Astrocyte (in vitro differentiated cells and primary cell): Measurements from ENCODE around the gene EIF3M. TPM values are rescaled to one million over a fixed set of nuclear protein-coding genes. Genes with fewer than 3 reads are reported as not detected.
A peak's percentile ranks its signal among the peaks of the same experiment; 100 is the strongest.
"Not testable (repeated sequence)": the region's sequence is repeated elsewhere in the genome, so short reads cannot be mapped to it uniquely, and the experiment has no call there.

Experiments used
- DNase-seq: peaks from one replicate; pipeline ENCODE4 v3.0.0-alpha.2; 2010; ENCODE audit warnings: low read depth
- FAIRE-seq: peaks from 2 replicates; lab custom pipeline; 2011; peaks lifted over from hg19 to GRCh38; lab: Jason Lieb, UNC
- H2AFZ ChIP-seq: 2 replicates; pipeline ENCODE4 v1.6.0; 2012; ENCODE audit warnings: low read depth, low read length, inconsistent platforms
- H3K27ac ChIP-seq: 2 replicates; pipeline ENCODE4 v1.5.1; 2011; ENCODE audit warnings: low read depth, low read length, inconsistent platforms
- H3K27me3 ChIP-seq: 2 replicates; pipeline ENCODE4 v1.6.0; 2011; ENCODE audit warnings: low read length, inconsistent platforms; ENCODE audit not compliant: insufficient read depth
- H3K36me3 ChIP-seq: 2 replicates; pipeline ENCODE4 v1.5.1; 2011; ENCODE audit warnings: low read length, inconsistent platforms; ENCODE audit not compliant: insufficient read depth
- H3K4me1 ChIP-seq: 2 replicates; pipeline ENCODE4 v1.5.1; 2011; ENCODE audit warnings: low read length, inconsistent platforms; ENCODE audit not compliant: insufficient read depth
- H3K4me2 ChIP-seq: 2 replicates; pipeline ENCODE4 v1.6.0; 2012; ENCODE audit warnings: low read length, inconsistent platforms
- H3K4me3 ChIP-seq: 2 replicates; pipeline ENCODE4 v1.5.1; 2011; ENCODE audit warnings: low read depth, mild to moderate bottlenecking, low read length, inconsistent platforms; ENCODE audit not compliant: insufficient read depth
- H3K79me2 ChIP-seq: 2 replicates; pipeline ENCODE4 v1.6.0; 2012; ENCODE audit warnings: mild to moderate bottlenecking, low read length, inconsistent platforms; ENCODE audit not compliant: insufficient read depth
- H3K9ac ChIP-seq: 2 replicates; pipeline ENCODE4 v1.6.0; 2012; ENCODE audit warnings: mild to moderate bottlenecking, low read length, inconsistent platforms
- H3K9me3 ChIP-seq: 2 replicates; pipeline ENCODE4 v1.5.1; 2012; ENCODE audit warnings: low read depth, mild to moderate bottlenecking, low read length, inconsistent platforms; ENCODE audit not compliant: insufficient read depth
- H4K20me1 ChIP-seq: 2 replicates; pipeline ENCODE4 v1.6.0; 2012; ENCODE audit warnings: low read length, inconsistent platforms; ENCODE audit not compliant: insufficient read depth
- H3K27ac Mint-ChIP-seq: one replicate; pipeline ENCODE4 v1.8.0; 2021; ENCODE audit warnings: mild to moderate bottlenecking, mixed read lengths; ENCODE audit not compliant: unreplicated experiment
- H3K27me3 Mint-ChIP-seq: one replicate; pipeline ENCODE4 v1.8.0; 2021; ENCODE audit warnings: low read depth, mixed read lengths; ENCODE audit not compliant: unreplicated experiment
- H3K36me3 Mint-ChIP-seq: one replicate; pipeline ENCODE4 v1.8.0; 2021; ENCODE audit warnings: low read depth, mixed read lengths; ENCODE audit not compliant: unreplicated experiment
- H3K4me1 Mint-ChIP-seq: one replicate; pipeline ENCODE4 v1.8.0; 2021; ENCODE audit warnings: low read depth, mixed read lengths; ENCODE audit not compliant: unreplicated experiment
- H3K4me3 Mint-ChIP-seq: one replicate; pipeline ENCODE4 v1.8.0; 2021; ENCODE audit warnings: mild to moderate bottlenecking, moderate library complexity, mixed read lengths; ENCODE audit not compliant: unreplicated experiment
- H3K9me3 Mint-ChIP-seq: one replicate; pipeline ENCODE4 v1.8.0; 2021; ENCODE audit warnings: mild to moderate bottlenecking, mixed read lengths; ENCODE audit not compliant: unreplicated experiment
- EZH2 ChIP-seq: IDR thresholded peaks from 2 replicates; pipeline ENCODE4 v1.6.1; 2012; ENCODE audit warnings: mild to moderate bottlenecking, low read length, inconsistent platforms; ENCODE audit not compliant: insufficient read depth
- total RNA-seq: library from RNA; stranded (reverse); gene quantifications from 2 replicates; pipeline ENCODE4 v1.2.1, GENCODE V29; 2021
- TF ChIP-seq, protein P1 (sequence below): IDR thresholded peaks from 2 replicates; pipeline ENCODE4 v1.5.1; 2011; ENCODE audit warnings: low read depth, mild to moderate bottlenecking, inconsistent platforms, low read length, moderate library complexity; ENCODE audit not compliant: insufficient read depth

Gene EIF3M
- total RNA-seq, 1 donor from 2014 or later = 287 TPM

GRCh38 chr11:32586576-32587190 is 3.1 kb downstream of the EIF3M start:
- Histone ChIP-seq H3K9ac (no peak overlapping the region), H3K79me2 (peaks cover 74% of the 10 kb centered on the region), H3K27me3 (no peaks in the 10 kb centered on the region), H3K9me3 (no peaks in the 10 kb centered on the region), H3K4me1 (peaks cover 11% of the 10 kb centered on the region), H3K4me2 (peak overlapping the region; percentile 85), H2AFZ (no peak overlapping the region), H3K27ac (no peak overlapping the region), H4K20me1 (peaks cover 48% of the 10 kb centered on the region), H3K36me3 (peaks cover 28% of the 10 kb centered on the region), H3K4me3 (no peak overlapping the region)
- Mint-ChIP-seq H3K27ac (peak overlapping the region; percentile 23), H3K4me1 (peaks cover 12% of the 10 kb centered on the region), H3K36me3 (peaks cover 13% of the 10 kb centered on the region), H3K27me3 (no peaks in the 10 kb centered on the region), H3K4me3 (peak overlapping the region; percentile 96), H3K9me3 (no peaks in the 10 kb centered on the region)
- no peak for FAIRE-seq
- TF ChIP-seq EZH2 = no peak
- TF ChIP-seq, protein P1, sequence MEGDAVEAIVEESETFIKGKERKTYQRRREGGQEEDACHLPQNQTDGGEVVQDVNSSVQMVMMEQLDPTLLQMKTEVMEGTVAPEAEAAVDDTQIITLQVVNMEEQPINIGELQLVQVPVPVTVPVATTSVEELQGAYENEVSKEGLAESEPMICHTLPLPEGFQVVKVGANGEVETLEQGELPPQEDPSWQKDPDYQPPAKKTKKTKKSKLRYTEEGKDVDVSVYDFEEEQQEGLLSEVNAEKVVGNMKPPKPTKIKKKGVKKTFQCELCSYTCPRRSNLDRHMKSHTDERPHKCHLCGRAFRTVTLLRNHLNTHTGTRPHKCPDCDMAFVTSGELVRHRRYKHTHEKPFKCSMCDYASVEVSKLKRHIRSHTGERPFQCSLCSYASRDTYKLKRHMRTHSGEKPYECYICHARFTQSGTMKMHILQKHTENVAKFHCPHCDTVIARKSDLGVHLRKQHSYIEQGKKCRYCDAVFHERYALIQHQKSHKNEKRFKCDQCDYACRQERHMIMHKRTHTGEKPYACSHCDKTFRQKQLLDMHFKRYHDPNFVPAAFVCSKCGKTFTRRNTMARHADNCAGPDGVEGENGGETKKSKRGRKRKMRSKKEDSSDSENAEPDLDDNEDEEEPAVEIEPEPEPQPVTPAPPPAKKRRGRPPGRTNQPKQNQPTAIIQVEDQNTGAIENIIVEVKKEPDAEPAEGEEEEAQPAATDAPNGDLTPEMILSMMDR = peak; percentile 32
- no peak for DNase-seq

DNA sequence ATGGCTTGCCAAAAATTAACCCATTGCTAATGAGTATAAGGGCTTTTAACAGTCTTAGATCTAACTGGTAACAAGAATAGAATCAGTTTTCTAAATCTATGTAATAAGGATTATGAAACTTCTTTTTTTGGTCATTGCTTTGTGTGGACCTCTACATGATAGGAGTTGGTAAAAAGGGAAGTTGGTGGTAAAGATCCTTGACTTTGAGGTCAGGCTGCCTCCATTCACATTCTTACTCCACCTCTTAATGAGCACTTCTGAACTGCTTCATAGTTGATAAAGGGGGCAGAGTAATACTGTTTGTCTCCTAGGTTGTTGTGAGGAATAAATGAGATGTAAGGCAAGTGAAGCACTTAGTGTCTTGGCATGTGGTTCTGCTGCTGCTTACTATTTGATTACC is 10.6 kb downstream of the EIF3M start:
- peaks cover 6% of the 10 kb centered on the region for H3K4me1 Mint-ChIP-seq
- Histone ChIP-seq H3K27me3 (no peaks in the 10 kb centered on the region), H3K9me3 (no peaks in the 10 kb centered on the region), H2AFZ (no peak overlapping the region), H3K4me1 (no peaks in the 10 kb centered on the region), H3K36me3 (peaks cover 80% of the 10 kb centered on the region), H3K4me3 (no peak overlapping the region), H3K27ac (no peak overlapping the region), H3K4me2 (no peak overlapping the region), H3K9ac (no peak overlapping the region), H4K20me1 (peaks cover 36% of the 10 kb centered on the region), H3K79me2 (peaks cover 38% of the 10 kb centered on the region)
- FAIRE-seq (no peak), DNase-seq (no peak)
- no peaks in the 10 kb centered on the region for H3K9me3 Mint-ChIP-seq
- H3K36me3 Mint-ChIP-seq = peaks cover 28% of the 10 kb centered on the region
- H3K27me3 Mint-ChIP-seq = no peaks in the 10 kb centered on the region
- TF ChIP-seq, protein P1 = no peak
- no peak for TF ChIP-seq EZH2
- H3K4me3 Mint-ChIP-seq = no peak overlapping the region
- no peak overlapping the region for H3K27ac Mint-ChIP-seq

DNA sequence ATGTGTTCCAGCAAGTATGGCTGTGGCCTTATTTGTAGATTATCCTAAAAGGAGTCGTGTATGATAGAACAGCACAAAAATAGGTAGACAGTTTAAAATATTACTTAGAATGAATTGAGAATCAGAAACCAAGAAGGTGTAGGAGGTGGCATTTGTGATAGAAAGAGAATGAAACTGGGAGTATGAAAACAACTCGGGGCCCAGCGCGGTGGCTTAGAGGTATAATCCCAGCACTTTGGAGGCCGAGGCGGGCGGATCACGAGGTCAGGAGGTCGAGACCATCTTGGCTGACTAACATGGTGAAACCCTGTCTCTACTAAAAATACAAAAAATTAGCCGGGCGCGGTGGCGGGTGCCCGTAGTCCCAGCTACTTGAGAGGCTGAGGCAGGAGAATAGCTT is 12.5 kb downstream of the EIF3M start:
- H3K4me2 ChIP-seq = not testable (repeated sequence)
- H3K36me3 Mint-ChIP-seq = peaks cover 20% of the 10 kb centered on the region

More for the DNA sequence above, 12.5 kb downstream of the EIF3M start:
- H2AFZ ChIP-seq, H3K27ac Mint-ChIP-seq, H3K27ac ChIP-seq, FAIRE-seq, H3K9me3 ChIP-seq, H3K9me3 Mint-ChIP-seq, H3K9ac ChIP-seq, H3K4me1 Mint-ChIP-seq, H3K27me3 ChIP-seq, H3K27me3 Mint-ChIP-seq, H3K4me3 ChIP-seq, DNase-seq, H3K4me1 ChIP-seq, H3K4me3 Mint-ChIP-seq: not testable (repeated sequence)
- Histone ChIP-seq H4K20me1 (peaks cover 34% of the 10 kb centered on the region), H3K79me2 (peaks cover 25% of the 10 kb centered on the region), H3K36me3 (peaks cover 76% of the 10 kb centered on the region)
